HG02970 (cell line): ENCODE results near the gene PAGE3.

Experiments used
- ATAC-seq: cut with Tn5 transposase; IDR thresholded peaks from one replicate; pipeline ENCODE4 v1.9.1; 2021; ENCODE audit warnings: mild to moderate bottlenecking, moderate library complexity, moderate number of reproducible peaks; ENCODE audit not compliant: unreplicated experiment, low FRiP score

PAGE3 gene, protein sequence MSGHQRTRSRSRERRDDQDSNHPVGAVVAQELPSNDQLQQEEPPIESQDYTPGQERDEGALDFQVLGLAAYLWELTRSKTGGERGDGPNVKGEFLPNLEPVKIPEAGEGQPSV

DNA sequence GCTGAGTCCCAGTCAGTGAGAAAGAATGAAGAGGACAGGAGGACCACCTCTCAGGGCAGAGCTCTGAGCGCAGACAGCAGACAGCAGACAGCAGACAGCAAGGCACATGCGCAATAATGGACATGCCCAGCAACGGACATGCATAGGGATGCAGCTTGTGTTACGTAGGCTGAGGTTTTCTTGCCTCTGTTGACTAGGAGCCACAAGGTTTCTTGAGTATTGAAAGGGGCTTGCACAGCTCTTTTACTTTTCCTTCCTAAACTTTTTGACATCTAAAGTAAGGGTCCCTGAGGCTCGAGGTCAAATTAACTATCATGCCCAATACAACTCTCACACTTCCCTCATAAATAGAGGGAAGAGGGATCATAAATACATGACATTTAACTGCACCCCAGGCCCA is at the start of gene PAGE3:
Gene PAGE3 (minus strand): TSS at position 101 of the 400 bp plus-strand sequence. CDS start 1,013 bp downstream, outside the sequence.
- no peak for ATAC-seq

DNA sequence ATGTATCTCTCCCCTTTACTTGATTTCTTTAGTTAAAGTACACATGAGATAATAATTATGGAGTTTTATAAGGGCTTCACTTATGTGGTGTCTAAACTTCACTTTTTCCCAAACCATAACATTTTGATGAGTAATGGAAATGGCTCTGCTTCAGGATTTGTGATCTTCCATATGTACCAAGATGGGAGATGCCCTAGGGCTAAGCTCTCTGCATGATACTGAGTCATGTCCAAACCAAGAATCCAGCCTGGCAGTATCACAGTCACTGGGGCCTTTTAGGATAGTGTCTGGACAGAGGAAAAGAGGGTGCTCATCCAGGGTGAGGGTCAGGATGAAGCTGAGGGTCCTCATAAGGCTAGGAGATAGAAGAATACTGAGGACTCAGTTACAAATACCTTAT is 47.9 kb upstream of the PAGE3 start:
- ATAC-seq, result no peak

DNA sequence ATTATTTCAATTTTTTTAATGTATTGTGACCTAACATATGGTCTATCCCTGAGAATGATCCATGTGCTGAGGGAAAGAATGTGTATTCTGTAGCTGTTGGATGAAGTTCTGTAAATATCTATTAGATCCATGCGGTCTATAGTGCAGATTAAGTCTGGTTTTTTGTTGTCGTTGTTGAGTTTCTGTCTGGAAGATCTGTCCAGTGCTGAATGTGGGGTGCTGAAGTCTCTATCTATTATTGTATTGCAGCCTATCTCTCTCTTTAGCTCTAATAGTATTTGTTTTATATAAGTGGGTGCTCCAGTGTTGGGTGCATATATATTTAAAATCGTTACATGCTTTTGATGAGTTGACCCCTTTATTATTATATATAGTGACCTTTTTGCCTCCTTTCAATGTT is 26.2 kb upstream of the PAGE3 start:
- no peak for ATAC-seq

- no peak for ATAC-seq
Measured at GRCh38 chrX:55279832-55280231, 15.1 kb upstream of the PAGE3 start.

DNA sequence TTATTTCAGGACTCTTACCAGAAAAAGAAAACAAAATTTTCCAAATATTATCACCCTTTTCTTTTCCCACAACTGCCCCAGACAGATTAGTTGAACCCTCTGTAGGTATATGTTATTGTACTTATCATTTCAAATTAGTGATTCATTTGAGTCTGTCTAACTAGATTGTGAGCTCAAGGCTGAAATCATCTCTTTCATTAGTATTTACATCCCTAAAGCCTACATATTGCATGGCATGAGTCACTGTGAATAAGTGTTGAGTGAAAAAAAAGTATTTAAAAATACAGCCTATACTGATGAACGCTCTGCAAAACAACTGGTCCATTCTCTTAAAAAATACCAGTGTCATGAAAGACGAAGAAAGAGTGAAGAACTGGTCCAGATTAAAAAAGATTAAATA is 3.9 kb downstream of the PAGE3 start:
- ATAC-seq, result no peak

DNA sequence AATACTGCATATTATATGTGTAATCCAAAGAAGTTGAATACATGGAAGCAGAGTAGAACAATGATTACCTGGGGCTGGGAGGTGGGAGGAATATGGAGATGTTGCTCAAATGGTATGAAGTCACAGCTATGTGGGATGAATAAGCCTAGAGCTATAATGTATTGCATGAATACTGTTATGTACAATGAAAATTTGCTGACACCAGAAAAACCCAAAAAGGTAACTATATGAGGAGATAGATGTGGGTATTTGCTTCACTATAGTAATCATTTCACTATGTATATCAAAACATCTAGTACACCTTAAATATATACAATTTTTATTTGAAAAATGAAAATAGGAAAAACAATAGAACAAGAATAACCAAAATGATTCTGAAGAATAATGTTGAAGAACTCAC is 11.2 kb downstream of the PAGE3 start:
- no peak for ATAC-seq

- no peak for ATAC-seq
Measured at GRCh38 chrX:55240788-55241340, 23.9 kb downstream of the PAGE3 start.

DNA sequence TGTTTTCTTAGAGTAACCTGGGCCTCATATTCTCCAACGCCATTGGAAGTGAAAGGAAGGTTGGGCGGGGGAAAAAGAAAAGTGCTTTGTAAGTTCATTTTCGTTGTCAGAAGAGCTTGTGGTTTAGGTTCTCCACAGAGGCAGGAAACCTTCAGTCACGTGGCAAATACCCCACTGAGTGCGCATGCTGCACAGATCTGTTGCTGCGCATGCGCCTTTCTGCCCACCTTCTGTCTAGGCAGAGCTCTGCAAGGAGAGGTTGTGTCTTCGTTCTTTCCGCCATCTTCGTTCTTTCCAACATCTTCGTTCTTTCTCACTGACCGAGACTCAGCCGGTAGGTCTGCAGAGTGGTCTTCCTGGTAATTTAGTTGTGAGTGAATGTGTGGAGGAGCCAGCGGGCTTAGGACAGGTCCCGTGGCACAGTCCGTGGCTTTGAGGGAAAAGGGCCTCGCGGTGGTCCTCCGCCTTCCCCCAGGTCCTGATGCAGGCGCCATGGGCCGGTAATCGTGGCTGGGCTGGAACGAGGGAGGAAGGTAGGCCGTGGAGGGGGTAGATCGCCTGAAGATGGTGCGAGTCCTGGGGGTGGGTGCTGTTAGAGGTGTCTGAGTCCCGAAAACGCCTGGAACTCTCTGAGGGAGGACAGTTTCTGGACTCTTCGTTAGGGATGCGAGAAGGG is 44.5 kb downstream of the PAGE3 start, which contains the start of gene PAGE5:
Gene PAGE5 (plus strand): TSS at position 228 of the 676 bp plus-strand sequence. CDS start 1,037 bp downstream, outside the sequence.
- ATAC-seq, result no peak

DNA sequence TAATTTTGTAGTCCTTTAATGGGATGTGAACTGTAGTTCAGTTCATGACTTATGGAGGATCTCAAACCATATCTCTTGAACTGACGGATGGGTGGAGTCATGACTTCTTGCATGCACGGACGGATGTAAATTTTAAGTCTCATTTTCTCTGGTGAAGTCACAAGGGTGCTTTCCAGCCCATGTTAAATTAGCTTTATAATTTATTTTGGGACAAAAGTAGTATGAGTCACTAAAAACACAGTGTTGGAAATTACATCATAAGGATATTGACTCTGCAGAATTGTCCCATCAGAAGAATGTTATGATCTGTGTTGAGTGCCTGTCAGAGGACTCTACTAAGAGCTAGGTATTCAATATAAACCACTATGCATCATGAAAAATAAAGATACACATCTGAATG is 51.3 kb downstream of the PAGE3 start:
- ATAC-seq, result no peak

GRCh38 chrX:55210931-55211677 is 53.6 kb downstream of the PAGE3 start:
- ATAC-seq, result no peak
